Mucosa of rectum (tissue), 2 donors: ENCODE measurements around the gene GLUL.
A peak's percentile ranks its signal among the peaks of the same experiment; 100 is the strongest.

Experiments used
- H3K27ac ChIP-seq, 2 donors: one replicate each; pipeline ENCODE4 v1.7.0; 2013; ENCODE audit warnings: inconsistent platforms in 2 of 2, low read depth in 2 of 2, low read length in 2 of 2
- H3K27me3 ChIP-seq, 2 donors: one replicate each; pipeline ENCODE4 v1.7.0; 2013; ENCODE audit warnings: low read length in 2 of 2; ENCODE audit not compliant: control insufficient read depth in 2 of 2, insufficient read depth in 2 of 2
- H3K36me3 ChIP-seq, 2 donors: one replicate each; pipeline ENCODE4 v1.7.0; 2013; ENCODE audit warnings: low read length in 2 of 2; ENCODE audit not compliant: control insufficient read depth in 2 of 2, insufficient read depth in 2 of 2
- H3K4me1 ChIP-seq, 2 donors: one replicate each; pipeline ENCODE4 v1.7.0; 2013; ENCODE audit warnings: low read length in 2 of 2, mild to moderate bottlenecking in 1 of 2; ENCODE audit not compliant: control insufficient read depth in 2 of 2, insufficient read depth in 2 of 2
- H3K4me3 ChIP-seq, 2 donors: one replicate each; pipeline ENCODE4 v1.7.0; 2013; ENCODE audit warnings: low read length in 2 of 2
- H3K9ac ChIP-seq, 2 donors: one replicate each; pipeline ENCODE4 v1.7.0; 2013; ENCODE audit warnings: low read length in 2 of 2, low read depth in 1 of 2, mild to moderate bottlenecking in 1 of 2
- H3K9me3 ChIP-seq, 2 donors: one replicate each; pipeline ENCODE4 v1.7.0; 2013; ENCODE audit warnings: low read length in 2 of 2; ENCODE audit not compliant: control insufficient read depth in 2 of 2
- donor health status: healthy.
- donor health status: Normal muscosa, but diverticular disease.

Gene GLUL

DNA sequence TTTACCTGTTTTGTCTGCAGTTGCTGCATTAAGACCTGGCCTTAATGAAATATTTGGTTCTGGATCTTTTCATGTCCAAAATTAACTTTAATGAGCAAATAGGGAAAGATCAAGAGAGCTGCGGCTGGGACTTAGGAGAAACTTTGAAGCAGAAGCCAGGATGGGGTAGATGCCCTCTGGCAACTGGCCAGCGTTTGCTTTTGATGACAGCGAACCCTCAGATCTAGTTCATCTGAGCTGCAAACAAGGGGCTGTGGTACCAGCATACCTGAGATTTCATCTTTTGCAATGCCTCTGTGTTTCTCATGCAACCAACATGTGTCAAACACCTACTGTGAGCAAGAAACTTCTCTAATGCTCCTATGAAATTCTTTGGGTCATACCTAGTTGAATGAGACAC lies 21.9 kb upstream of the GLUL start:
- H3K4me3 ChIP-seq = no peak overlapping the region
- no peak overlapping the region for H3K9ac ChIP-seq
- no peaks in the 10 kb centered on the region for H3K36me3 ChIP-seq
- H3K27me3 ChIP-seq = no peaks in the 10 kb centered on the region
- H3K4me1 ChIP-seq = peaks cover 6 to 10% of the 10 kb centered on the region in 2 donors
- H3K27ac ChIP-seq = no peak overlapping the region
- H3K9me3 ChIP-seq = no peaks in the 10 kb centered on the region

DNA sequence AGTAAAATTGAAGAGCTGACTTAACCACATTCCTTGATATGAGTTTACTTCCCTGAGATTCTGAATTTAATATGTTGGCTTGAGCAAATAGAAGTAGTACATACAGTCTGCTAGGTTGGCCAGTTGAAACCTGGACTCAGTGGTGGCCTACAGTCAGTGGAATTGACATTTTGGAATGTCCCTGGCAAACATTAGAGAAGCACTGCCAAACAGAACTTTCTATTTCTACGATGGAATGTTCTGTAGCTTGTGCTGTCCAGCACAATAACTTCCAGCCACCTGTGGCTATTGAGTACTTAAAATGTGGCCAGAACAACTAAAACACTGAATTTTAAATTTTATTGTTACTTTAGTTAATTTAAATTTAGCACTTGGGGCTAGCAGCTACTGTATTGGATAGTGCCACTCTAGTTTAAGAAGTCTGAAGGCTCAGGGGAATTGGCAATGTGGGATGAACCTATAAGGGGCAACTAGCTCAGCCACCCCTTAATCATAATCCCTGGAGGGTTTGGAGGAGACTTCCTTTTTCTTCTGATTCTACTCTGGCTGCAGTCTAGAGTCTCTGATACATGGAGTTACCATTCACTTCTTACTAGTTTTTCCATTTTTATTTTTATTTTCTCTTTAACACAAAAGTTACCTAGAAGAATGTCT lies 19.2 kb upstream of the GLUL start:
- Histone ChIP-seq H3K9ac (no peak overlapping the region), H3K27ac (no peak overlapping the region), H3K9me3 (no peaks in the 10 kb centered on the region), H3K4me3 (no peak overlapping the region), H3K36me3 (no peaks in the 10 kb centered on the region), H3K27me3 (no peaks in the 10 kb centered on the region), H3K4me1 (peaks cover 6 to 14% of the 10 kb centered on the region in 2 donors)

DNA sequence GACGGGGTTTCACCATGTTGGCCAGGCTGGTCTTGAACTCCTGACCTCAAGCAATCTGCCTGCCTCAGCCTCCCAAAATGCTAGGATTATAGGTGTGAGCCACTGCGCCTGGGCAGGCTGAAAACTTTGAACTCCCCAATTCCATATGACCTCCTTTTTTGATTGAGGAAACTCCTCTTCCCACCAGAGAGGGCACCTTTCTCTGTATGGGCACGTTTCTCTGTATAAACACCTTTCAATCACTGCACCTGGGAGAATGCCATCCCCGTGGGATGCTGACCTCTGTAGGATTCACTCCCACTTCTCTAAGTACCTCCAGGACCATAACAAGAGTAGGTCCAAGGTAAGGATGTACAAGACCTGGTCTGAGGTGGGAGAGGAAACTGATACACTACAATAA lies 18.5 kb upstream of the GLUL start:
- H3K9me3 ChIP-seq = no peaks in the 10 kb centered on the region
- no peak overlapping the region for H3K9ac ChIP-seq
- no peaks in the 10 kb centered on the region for H3K36me3 ChIP-seq
- no peaks in the 10 kb centered on the region for H3K27me3 ChIP-seq
- H3K27ac ChIP-seq = no peak overlapping the region
- peaks cover 6 to 14% of the 10 kb centered on the region in 2 donors for H3K4me1 ChIP-seq
- H3K4me3 ChIP-seq = no peak overlapping the region

DNA sequence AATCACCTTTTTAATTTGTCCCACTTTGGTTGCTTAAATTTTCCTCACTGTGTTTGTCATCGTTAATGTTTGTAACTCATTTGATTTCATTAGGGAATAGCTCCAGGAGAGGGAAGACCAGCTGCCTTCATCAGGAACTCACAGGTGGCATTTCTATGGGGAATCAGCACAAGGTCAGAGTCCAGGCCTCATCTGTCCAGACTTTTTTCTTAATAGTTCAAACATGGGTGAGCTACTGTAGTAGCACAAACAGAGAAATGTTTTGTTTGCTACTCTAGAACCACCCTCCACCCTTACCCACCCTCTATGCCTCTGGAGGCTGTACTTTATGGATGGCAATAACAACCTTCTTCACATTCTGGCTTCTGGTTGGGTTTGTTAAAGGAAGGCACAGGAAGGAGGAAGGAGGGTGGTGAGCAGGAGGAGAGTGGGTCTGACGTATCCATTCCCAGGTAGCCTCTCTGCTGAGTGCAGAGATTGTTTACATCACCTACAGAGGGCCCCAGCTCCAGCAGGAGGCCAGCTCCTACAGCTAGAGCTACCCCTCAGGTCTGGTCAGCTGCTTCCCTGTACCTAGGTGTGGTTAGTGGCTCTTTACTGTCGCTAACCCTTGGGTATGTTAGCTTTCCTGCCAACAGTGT lies 17.0 kb upstream of the GLUL start:
- Histone ChIP-seq H3K4me3 (peak overlapping the region in 1 of 2 donors; percentile 14), H3K27me3 (no peaks in the 10 kb centered on the region), H3K36me3 (no peaks in the 10 kb centered on the region)

DNA sequence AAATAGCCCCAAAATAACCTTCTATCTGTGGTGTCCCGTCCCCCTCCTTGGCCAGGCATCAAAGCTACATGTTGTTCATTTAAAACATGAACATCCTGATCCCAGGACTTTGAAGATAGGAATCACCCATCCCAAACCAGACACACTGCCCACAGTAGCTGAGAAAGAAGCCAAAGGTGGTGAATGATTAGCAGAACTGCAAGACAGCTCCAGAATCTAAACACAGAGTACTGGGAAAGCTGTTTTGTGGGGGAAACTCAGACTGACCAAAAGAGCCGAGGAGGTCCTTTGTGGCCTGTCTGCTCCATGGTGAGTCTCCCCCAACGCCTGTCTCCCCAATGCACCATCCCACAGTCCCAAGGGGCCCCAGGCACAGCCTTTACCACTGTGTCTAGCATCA lies 16.1 kb upstream of the GLUL start:
- Histone ChIP-seq H3K9ac (no peak overlapping the region), H3K4me3 (no peak overlapping the region), H3K27me3 (no peaks in the 10 kb centered on the region), H3K36me3 (no peaks in the 10 kb centered on the region), H3K27ac (peak overlapping the region; percentile 37 to 53), H3K4me1 (peaks cover 6 to 14% of the 10 kb centered on the region in 2 donors), H3K9me3 (no peaks in the 10 kb centered on the region)

More for the DNA sequence above, 17.0 kb upstream of the GLUL start:
- Histone ChIP-seq H3K9me3 (no peaks in the 10 kb centered on the region), H3K27ac (peak overlapping the region; percentile 53 to 70), H3K4me1 (peaks cover 6 to 14% of the 10 kb centered on the region in 2 donors), H3K9ac (no peak overlapping the region)

DNA sequence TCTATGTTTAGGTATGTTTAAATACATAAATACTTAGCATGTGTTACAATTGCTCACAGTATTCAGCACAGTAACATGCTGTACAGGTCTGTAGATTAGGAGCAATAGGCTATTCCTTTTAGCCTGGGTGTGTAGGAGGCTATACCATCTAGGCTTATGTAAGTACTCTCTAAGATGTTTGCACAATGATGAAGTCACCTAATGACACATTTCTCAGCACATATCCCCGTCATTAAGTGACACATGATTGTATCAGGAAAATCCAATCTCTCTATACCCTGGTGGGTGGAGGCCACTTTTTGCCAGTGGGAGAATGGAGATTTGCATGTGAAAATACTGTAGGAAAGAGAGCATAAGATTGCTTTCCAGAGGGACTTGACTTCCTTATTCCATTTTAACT lies 14.4 kb upstream of the GLUL start:
- H3K27me3 ChIP-seq = no peaks in the 10 kb centered on the region
- no peaks in the 10 kb centered on the region for H3K36me3 ChIP-seq
- H3K4me1 ChIP-seq = peaks cover 6 to 14% of the 10 kb centered on the region in 2 donors
- no peak overlapping the region for H3K9ac ChIP-seq
- H3K27ac ChIP-seq = no peak overlapping the region
- no peaks in the 10 kb centered on the region for H3K9me3 ChIP-seq
- H3K4me3 ChIP-seq = no peak overlapping the region

DNA sequence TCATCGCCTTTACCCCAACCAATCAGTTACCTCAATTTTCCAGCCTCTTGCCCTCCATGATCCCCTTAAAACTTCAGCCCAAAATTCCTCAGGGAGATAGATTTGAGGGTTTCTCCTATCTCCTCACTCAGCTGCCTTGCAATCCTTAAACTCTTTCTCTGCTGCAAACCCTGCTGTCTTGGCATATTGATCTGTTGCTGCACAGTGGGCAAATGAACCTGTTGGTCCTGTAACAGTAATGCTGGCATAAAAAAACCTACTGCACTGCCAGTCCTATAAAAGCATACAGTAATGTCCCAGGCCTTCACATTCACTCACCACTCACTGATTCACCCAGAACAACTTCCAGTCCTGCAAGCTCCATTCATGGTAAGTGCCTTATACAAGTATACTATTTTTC lies 14.0 kb upstream of the GLUL start:
- Histone ChIP-seq H3K27me3 (no peaks in the 10 kb centered on the region), H3K9me3 (no peaks in the 10 kb centered on the region), H3K27ac (no peak overlapping the region), H3K36me3 (no peaks in the 10 kb centered on the region), H3K4me1 (peaks cover 6 to 14% of the 10 kb centered on the region in 2 donors), H3K9ac (no peak overlapping the region), H3K4me3 (no peak overlapping the region)

DNA sequence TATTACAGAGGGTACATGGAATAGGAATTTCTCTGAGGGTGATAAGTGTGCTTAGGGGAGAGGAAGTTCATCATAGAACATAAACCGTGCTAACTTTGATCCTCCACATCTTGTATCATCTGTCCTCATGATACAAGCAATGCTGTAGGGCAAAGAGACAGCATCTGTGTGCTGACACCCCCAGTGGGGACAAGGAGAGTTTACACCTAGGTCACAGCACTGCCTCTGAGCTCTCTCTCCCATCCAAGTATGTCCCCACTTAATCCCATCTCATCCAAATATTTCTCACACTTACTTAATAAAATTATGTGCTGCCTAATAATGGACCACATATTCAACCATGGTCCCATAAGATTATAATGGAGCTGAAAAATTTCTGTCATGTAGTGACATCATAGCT lies 13.2 kb upstream of the GLUL start:
- H3K27ac ChIP-seq = no peak overlapping the region
- no peaks in the 10 kb centered on the region for H3K27me3 ChIP-seq
- no peak overlapping the region for H3K9ac ChIP-seq
- peaks cover 6 to 14% of the 10 kb centered on the region in 2 donors for H3K4me1 ChIP-seq
- no peaks in the 10 kb centered on the region for H3K9me3 ChIP-seq
- no peaks in the 10 kb centered on the region for H3K36me3 ChIP-seq
- H3K4me3 ChIP-seq = no peak overlapping the region

DNA sequence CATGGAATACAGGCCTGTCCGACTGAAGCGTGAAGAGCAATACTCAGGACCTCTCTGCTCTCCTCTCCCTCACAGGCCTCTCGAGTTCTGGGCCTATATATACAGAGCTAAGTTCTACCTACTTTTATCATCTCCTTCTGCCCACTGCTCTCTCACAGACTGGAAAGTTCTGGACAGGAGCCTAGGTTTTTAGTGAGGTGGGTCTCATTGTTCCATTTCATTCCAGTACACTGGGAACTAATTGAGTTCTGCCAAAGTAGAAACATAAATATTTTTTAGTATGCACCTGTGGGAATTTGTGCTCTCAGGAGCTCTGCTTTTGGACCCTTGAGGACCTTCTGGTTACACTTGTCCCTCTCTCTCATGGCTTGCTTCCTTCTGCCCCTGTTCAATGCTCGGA lies 9.0 kb upstream of the GLUL start, which contains the start of gene TEDDM1:
Gene TEDDM1 (minus strand): TSS at position 101 of the 400 bp plus-strand sequence. CDS start 182 bp downstream, outside the sequence.
- Histone ChIP-seq H3K4me1 (peaks cover 0 to 10% of the 10 kb centered on the region in 2 donors), H3K36me3 (no peaks in the 10 kb centered on the region), H3K9ac (no peak within 1 kb of the TSS), H3K9me3 (no peaks in the 10 kb centered on the region), H3K27ac (no peak within 1 kb of the TSS), H3K4me3 (no peak within 1 kb of the TSS), H3K27me3 (no peaks in the 10 kb centered on the region)

DNA sequence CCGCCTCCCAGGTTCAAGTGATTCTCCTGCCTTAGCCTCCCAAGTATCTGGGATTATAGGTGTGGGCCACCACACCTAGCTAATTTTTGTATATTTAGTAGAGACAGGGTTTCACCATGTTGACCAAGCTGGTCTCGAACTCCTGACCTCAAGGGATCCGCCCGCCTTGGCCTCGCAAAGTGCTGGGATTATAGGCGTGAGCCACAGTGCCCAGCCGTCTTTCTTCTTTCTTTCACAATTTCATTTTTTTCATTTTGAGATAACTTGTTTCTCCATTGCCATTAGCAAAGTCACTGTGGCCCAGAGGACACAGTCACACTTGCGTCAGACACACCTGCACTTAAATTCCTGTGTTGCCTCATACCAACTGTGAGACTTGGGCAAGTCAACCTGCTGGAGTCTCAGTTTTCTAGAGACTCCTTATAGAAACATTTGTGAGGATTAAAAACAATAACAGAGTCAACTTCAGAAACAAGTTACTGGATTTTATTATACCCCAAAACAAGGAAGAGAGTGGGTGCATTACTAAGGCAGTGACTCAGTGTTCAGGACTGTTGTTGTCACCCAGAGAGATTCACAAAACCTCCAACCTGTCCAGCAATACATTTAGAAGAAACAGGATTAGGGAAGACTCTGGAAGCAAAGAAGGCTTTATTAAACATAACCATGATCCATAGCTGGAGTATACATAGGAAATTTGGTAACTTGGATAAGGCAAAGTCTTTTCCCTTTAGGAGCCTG lies 6.2 kb upstream of the GLUL start:
- no peaks in the 10 kb centered on the region for H3K9me3 ChIP-seq
- no peaks in the 10 kb centered on the region for H3K27me3 ChIP-seq
- H3K36me3 ChIP-seq = peaks cover 0 to 2% of the 10 kb centered on the region in 2 donors
- H3K4me1 ChIP-seq = peaks cover 0 to 14% of the 10 kb centered on the region in 2 donors
- no peak overlapping the region for H3K27ac ChIP-seq
- no peak overlapping the region for H3K4me3 ChIP-seq
- no peak overlapping the region for H3K9ac ChIP-seq
